NK-92 (cell line): ENCODE measurements around the gene MPRIP.
"Not testable (repeated sequence)": the region's sequence is repeated elsewhere in the genome, so short reads cannot be mapped to it uniquely, and the experiment has no call there.

Experiments used
- DNase-seq: peaks from one replicate; lab custom pipeline; 2025; ENCODE audit not compliant: unreplicated experiment; lab: John Stamatoyannopoulos, UW

MPRIP gene

GRCh38 chr17:17011043-17011907 lies 31.0 kb upstream of the MPRIP start:
- DNase-seq, result not testable (repeated sequence)

- not testable (repeated sequence) for DNase-seq
Observed at GRCh38 chr17:17013828-17014747, 28.2 kb upstream of the MPRIP start.

- not testable (repeated sequence) for DNase-seq
Observed at GRCh38 chr17:17014748-17015124, 27.5 kb upstream of the MPRIP start.

DNA sequence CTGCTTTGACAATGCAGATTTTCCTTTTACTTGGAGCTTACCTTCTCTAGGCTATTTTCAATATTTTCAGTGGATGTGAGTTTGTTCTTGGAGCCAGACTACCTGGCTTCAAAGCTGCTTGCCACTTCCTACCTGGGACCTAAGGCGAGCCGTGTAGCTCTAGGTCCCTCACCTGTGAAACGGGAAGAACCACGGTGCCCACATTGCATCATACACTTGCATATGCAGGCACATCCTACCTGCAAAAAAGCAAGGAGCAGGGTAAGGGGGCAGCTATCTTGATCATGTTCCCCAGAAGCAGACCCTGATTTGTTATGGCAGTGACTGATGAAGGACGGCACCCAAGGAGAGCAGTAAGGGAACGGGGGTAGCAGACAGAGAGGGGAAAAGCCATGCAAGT lies 27.0 kb upstream of the MPRIP start:
- no peak for DNase-seq

- DNase-seq, result not testable (repeated sequence)
Observed at GRCh38 chr17:17016199-17017197, 25.8 kb upstream of the MPRIP start.

- DNase-seq, result no peak
Observed at GRCh38 chr17:17017343-17018014, 24.8 kb upstream of the MPRIP start.

GRCh38 chr17:17018021-17018441 lies 24.2 kb upstream of the MPRIP start:
- no peak for DNase-seq

- no peak for DNase-seq
Observed at GRCh38 chr17:17018612-17019429, 23.4 kb upstream of the MPRIP start.

GRCh38 chr17:17019430-17019762 lies 22.9 kb upstream of the MPRIP start:
- no peak for DNase-seq

DNA sequence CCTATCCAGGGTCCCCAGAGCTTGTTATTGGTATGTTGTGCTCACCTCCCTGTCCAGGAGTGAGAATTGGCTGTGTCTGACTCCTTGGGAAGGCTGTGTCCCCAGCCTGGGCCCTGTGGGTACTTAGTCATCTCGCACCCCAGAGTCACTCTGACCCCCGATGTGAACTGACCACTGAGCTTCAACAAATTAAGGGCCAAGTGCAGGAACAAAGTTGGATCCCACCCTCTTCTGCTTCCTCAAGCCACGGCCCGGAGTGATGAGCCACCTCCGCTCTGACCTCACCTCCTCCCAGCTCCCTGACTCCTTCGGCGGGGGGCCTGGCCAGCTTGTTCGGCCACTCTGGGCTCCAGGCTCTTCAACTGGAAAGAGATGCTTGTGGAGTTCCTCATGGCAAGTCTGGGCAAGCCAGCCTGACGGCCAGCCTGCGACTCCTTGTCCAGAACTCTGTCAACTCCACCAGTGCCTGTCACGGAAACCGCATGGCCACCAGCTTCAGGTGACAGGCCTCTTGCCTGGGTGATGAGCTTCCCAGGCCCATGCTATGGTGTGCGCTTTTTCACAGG lies 22.3 kb upstream of the MPRIP start:
- DNase-seq, result no peak

DNA sequence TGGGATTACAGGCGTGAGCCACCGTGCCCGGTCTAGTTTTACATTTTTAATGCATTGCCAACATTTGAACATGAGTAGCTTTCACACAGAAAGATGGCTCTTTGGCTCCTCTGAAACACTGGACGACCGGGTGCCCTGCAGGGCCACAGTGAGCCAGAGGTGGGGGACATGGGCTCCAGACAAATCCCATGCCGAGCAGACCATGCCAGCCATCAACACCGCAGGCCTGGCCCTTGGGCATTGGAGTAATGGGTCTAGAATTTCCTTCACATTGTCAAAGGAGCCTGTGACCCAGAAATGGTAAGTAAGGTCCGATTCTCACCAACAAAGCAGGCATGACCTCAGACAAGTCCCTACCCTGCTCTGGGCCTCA lies 21.4 kb upstream of the MPRIP start:
- DNase-seq, result no peak

DNA sequence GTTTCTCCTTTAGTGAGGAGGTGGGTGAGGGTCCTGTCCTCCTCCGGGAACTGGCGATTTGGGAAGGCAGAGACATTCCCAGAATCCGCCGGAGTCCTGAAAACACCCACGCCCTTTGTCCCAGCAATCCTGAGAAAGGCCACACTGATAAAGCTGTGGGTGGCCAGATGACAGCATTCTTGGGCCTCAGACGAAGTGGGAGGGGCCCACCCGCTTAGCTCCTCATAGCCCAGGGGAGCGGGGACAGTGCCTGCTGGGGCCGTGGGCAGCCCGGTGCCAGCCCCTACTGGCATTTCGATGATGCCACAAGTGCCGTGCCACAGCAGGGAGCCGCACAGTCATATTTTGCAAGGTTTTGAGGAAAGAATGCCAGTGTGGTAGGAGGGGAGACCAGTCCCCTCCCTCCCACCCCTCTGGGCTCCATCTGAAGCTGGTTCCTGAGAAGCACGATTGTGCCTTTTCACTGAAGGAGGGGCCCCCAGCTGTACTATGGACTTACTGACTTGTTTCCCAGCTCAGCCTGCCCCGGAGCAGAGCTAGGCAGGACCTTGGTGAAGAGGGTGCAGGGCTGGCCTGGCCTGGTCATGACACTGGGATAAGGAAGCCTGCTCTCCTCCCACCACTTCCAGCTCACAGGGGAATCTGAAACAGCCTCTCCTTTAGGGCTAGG lies 20.9 kb upstream of the MPRIP start:
- DNase-seq, result no peak

- no peak for DNase-seq
Observed at GRCh38 chr17:17022011-17022410, 20.2 kb upstream of the MPRIP start.

DNA sequence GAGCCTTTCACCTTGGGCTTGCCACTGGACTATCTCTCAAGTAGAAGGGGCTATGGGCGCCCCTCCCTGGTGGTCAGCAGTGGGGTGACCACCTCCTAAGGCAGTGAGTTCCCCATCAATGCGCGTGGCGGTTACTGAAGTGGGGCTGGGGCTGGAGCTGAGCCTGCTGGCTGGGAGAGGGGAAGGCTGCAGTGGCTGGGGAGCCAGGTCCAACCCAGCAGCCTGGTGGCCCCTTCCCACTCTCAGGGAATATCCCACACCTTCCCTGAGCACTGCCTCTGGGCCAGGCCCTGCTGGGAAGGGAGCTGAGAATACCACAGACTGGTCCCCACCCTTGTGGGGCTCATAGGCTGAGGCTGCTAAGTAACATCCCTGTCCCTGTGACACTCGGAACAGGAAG lies 19.8 kb upstream of the MPRIP start:
- DNase-seq, result no peak

DNA sequence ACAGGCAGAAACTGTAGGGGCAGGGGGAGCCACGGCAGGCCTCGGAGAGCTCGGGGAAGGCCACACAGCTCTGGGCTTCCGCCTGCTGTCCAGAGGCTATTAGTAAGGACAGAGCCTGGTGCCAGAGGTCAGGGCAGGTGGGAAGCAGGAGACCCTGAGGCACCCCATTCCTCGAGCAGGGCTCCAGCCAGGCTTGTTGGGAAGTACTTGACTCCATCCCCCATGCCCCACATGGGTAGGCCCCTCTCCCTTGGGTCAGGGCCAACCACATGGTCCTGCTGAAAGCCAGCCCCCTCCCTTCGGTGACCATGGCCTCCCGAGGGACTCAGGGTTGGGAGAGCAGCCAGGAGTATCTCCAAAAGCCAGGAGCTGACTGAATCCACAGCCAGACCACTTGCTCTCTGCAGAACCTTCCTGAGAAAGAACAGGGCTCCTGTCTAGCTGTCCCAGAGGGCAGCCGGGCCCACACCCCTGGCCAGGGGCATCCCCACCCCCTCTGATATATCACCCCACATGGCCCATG lies 17.4 kb upstream of the MPRIP start:
- DNase-seq, result no peak

DNA sequence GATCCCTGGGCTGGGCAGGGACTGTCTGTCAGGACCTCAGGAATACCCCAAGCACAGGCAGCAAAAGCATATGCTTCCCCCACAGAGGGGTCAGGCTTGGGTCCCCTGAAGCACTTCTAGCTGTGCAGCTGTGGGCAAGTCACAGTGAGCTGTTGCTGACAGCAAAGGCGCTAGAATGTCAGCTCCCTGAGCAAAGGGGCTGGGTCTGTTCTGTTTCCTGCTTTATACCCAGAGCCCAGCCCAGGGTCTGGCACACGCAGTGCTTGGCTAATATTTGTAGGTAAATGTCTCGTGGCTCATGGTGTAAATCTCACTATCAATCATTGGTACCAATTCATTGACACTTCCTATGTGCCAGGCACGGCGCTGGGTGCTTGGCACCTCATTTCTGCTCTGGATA lies 16.6 kb upstream of the MPRIP start:
- DNase-seq, result no peak

DNA sequence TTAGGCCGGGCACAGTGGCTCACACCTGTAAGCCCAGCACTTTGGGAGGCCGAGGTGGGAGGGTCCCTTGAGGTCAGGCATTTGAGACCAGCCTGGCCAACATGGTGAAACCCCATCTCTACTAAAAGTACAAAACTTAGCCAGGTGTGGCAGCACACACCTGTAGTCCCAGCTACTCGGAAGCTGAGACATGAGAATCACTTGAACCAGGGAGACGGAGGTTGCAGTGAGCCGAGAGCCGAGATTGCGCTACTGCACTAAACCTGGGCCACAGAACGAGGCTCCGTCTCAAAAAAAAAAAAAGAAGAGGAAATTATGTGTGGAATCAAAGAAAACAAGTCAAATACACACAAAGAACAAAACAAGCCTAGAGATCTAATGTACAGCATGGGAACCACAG lies 16.1 kb upstream of the MPRIP start:
- DNase-seq, result no peak

DNA sequence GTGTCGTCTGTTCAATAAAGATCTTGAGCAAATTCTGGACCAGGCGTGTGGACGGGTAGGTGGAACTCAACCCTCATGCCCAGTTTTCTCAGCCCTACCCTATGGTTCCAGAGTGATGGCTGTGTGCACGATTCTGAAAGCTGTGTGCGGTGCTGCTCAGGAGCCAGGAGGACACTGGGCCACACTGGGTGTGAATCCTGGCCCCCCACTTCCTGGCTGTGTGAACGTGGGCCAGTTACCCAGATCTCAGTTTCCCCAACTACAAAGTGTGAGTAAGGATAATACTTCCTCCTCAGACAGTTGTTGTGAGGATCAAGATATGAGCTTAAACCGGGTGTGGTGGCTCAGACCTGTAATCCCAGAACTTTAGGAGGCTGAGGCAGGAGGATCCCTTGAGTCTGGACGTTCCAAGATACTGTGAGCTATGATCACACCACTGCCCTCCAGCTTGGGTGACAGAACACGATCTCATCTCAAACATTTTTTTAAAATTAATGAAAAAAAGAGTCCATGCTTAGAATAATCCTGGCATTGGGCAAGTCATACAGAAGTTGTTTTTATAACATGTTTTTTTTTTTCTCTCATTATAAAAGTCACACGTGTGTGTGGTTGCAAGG lies 14.7 kb upstream of the MPRIP start:
- no peak for DNase-seq
